K562 (cell line): ENCODE measurements around the gene NDOR1. TPM values are rescaled to one million over a fixed set of nuclear protein-coding genes. Genes with fewer than 3 reads are reported as not detected.

Source experiments
- ADNP ChIP-seq: fragments of 200-800 bp; sonication (Bioruptor generic); IDR thresholded peaks from 2 replicates; pipeline ENCODE4 v1.6.1; 2016; ENCODE audit warnings: missing genetic modification characterization, missing compliant biosample characterization
- ARID1B ChIP-seq: fragments of 450-650 bp; IDR thresholded peaks from 2 replicates; pipeline ENCODE4 v1.6.1; 2016; ENCODE audit warnings: antibody characterized with exemption, mild to moderate bottlenecking, inconsistent platforms
- BACH1 ChIP-seq: fragments of 200-800 bp; sonication (Bioruptor generic); IDR thresholded peaks from 2 replicates; pipeline ENCODE4 v1.6.1; 2016; ENCODE audit warnings: missing genetic modification characterization, missing compliant biosample characterization
- CC2D1A ChIP-seq: fragments of 450-650 bp; IDR thresholded peaks from 2 replicates; pipeline ENCODE4 v1.6.1; 2017; ENCODE audit warnings: mild to moderate bottlenecking
- DDX20 ChIP-seq: fragments of 450-650 bp; IDR thresholded peaks from 2 replicates; pipeline ENCODE4 v1.6.1; 2016; ENCODE audit warnings: missing genetic modification characterization, low read depth, mild to moderate bottlenecking, missing compliant biosample characterization, moderate library complexity
- DMBX1 ChIP-seq: fragments of 250-450 bp; sonication (Bioruptor Pico); IDR thresholded peaks from 2 replicates; pipeline ENCODE4 v1.8.0; 2022; ENCODE audit warnings: inconsistent platforms, mild to moderate bottlenecking, moderate library complexity, borderline replicate concordance
- E2F3 ChIP-seq: fragments of 250-450 bp; sonication (Bioruptor Pico); IDR thresholded peaks from 2 replicates; pipeline ENCODE4 v1.4.0; 2020; ENCODE audit warnings: mild to moderate bottlenecking
- FOSL1 ChIP-seq: fragments of 200-800 bp; sonication (Bioruptor generic); conservative IDR thresholded peaks from 2 replicates; pipeline ENCODE4 v1.6.1; 2016; ENCODE audit warnings: missing genetic modification characterization, missing compliant biosample characterization
- GABPB1 ChIP-seq: sonication (generic); formaldehyde crosslinking; IDR thresholded peaks from 2 replicates; pipeline ENCODE4 v1.8.0; 2022; ENCODE audit warnings: mild to moderate bottlenecking, missing genetic modification reagents
- ILF3 ChIP-seq: fragments of 450-650 bp; IDR thresholded peaks from 2 replicates; pipeline ENCODE4 v1.6.1; 2018; ENCODE audit warnings: antibody characterized with exemption, mild to moderate bottlenecking, moderate library complexity, borderline replicate concordance
- NBN ChIP-seq: fragments of 450-650 bp; IDR thresholded peaks from 2 replicates; pipeline ENCODE4 v1.6.1; 2016; ENCODE audit warnings: low read depth, mild to moderate bottlenecking
- NFATC3 ChIP-seq: fragments of 450-650 bp; IDR thresholded peaks from 2 replicates; pipeline ENCODE4 v1.6.1; 2017; ENCODE audit warnings: mild to moderate bottlenecking
- NFYB ChIP-seq: IDR thresholded peaks from 2 replicates; pipeline ENCODE4 v1.6.1; 2011; ENCODE audit warnings: mild to moderate bottlenecking, moderate library complexity; ENCODE audit not compliant: insufficient read length; ENCODE audit errors: extremely low read depth
- NR4A1 ChIP-seq, 2 experiments: fragments of 250-450 bp in 1 of 2; fragments of 450-650 bp in 1 of 2; sonication (Bioruptor Pico) in 1 of 2; IDR thresholded peaks; 2 replicates each; pipeline versions ENCODE4 v1.4.0 to v1.6.1; 2016 to 2020; ENCODE audit warnings: mild to moderate bottlenecking in 2 of 2, missing compliant biosample characterization in 1 of 2, missing genetic modification characterization in 1 of 2, moderate library complexity in 1 of 2
- OTX1 ChIP-seq: fragments of 450-650 bp; formaldehyde crosslinking; IDR thresholded peaks from 2 replicates; pipeline ENCODE4 v1.4.0; 2022; ENCODE audit warnings: mild to moderate bottlenecking
- PHF21A ChIP-seq: fragments of 450-650 bp; IDR thresholded peaks from 2 replicates; pipeline ENCODE4 v1.6.1; 2017; ENCODE audit warnings: low read depth, borderline replicate concordance
- PKNOX1 ChIP-seq: fragments of 450-650 bp; IDR thresholded peaks from 2 replicates; pipeline ENCODE4 v1.6.1; 2016
- PYGO2 ChIP-seq: fragments of 450-650 bp; IDR thresholded peaks from 2 replicates; pipeline ENCODE4 v1.6.1; 2016; ENCODE audit warnings: mild to moderate bottlenecking, missing genetic modification characterization, moderate library complexity, missing compliant biosample characterization
- RCOR1 ChIP-seq, 2 experiments: IDR thresholded peaks; 2 replicates each; pipeline ENCODE4 v1.6.1; 2012; ENCODE audit warnings: low read depth in 2 of 2, low read length in 2 of 2, borderline replicate concordance in 1 of 2, improper control_type of control experiment in 1 of 2
- RHOXF2B ChIP-seq: fragments of 250-450 bp; sonication (Bioruptor Pico); conservative IDR thresholded peaks from 2 replicates; pipeline ENCODE4 v1.5.1; 2021
- SAFB ChIP-seq: fragments of 200-400 bp; formaldehyde crosslinking; IDR thresholded peaks from 2 replicates; pipeline ENCODE4 v1.6.1; 2017; ENCODE audit warnings: low read depth, low read length, borderline replicate concordance
- SRSF9 ChIP-seq: fragments of 200-400 bp; formaldehyde crosslinking; IDR thresholded peaks from 2 replicates; pipeline ENCODE4 v1.6.1; 2017; ENCODE audit warnings: low read depth, low read length, borderline replicate concordance
- STAG1 ChIP-seq: sonication (generic); formaldehyde crosslinking; IDR thresholded peaks from 2 replicates; pipeline ENCODE4 v1.5.0; 2020; ENCODE audit warnings: missing genetic modification reagents, borderline replicate concordance
- ZBED1 ChIP-seq: IDR thresholded peaks from 2 replicates; pipeline ENCODE4 v1.6.1; 2014
- ZC3H8 ChIP-seq: fragments of 450-650 bp; IDR thresholded peaks from 2 replicates; pipeline ENCODE4 v1.6.1; 2017
- ZNF197 ChIP-seq: fragments of 200-800 bp; sonication (Bioruptor generic); IDR thresholded peaks from 2 replicates; pipeline ENCODE4 v1.6.1; 2016; ENCODE audit warnings: low read depth, missing genetic modification characterization, missing compliant biosample characterization
- ZNF239 ChIP-seq: fragments of 250-450 bp; sonication (Bioruptor Pico); IDR thresholded peaks from 2 replicates; pipeline ENCODE4 v1.4.0; 2020; ENCODE audit warnings: mild to moderate bottlenecking
- ZNF253 ChIP-seq: fragments of 250-450 bp; sonication (Bioruptor Pico); conservative IDR thresholded peaks from 2 replicates; pipeline ENCODE4 v1.6.1; 2021; ENCODE audit warnings: mild to moderate bottlenecking
- ZNF551 ChIP-seq: fragments of 250-450 bp; sonication (Bioruptor Pico); IDR thresholded peaks from 2 replicates; pipeline ENCODE4 v1.5.0; 2021; ENCODE audit warnings: mild to moderate bottlenecking, moderate library complexity
- polyA plus RNA-seq, 8 experiments: library from polyadenylated mRNA; depleted of rRNA in 4 of 8; stranded (reverse) in 5 of 8; unstranded in 3 of 8; fragments of >200 nt; fragmentation: Nextera tagmentation in 2 of 8; fragmentation: Illumina TruSeq in 1 of 8; extraction: Ambion mirVana in 2 of 8; extraction: Trizol in 1 of 8; gene quantifications; 2 replicates each; pipeline versions ENCODE4 v1.2.1 to v1.2.3, GENCODE V29; 2011 to 2014; ENCODE audit warnings: inconsistent platforms in 1 of 8, missing spikeins in 1 of 8
- total RNA-seq, 7 experiments: library from RNA; depleted of rRNA in 6 of 7; stranded (reverse); fragments of >200 nt in 6 of 7; fragmentation: Illumina TruSeq in 2 of 7; extraction: Trizol in 2 of 7; gene quantifications; 2 replicates each; pipeline versions ENCODE4 v1.2.1 to v1.2.3, GENCODE V29; 2011 to 2021; ENCODE audit warnings: low replicate concordance in 1 of 7
- TF ChIP-seq, protein P1 (sequence below): sonication (generic); formaldehyde crosslinking; IDR thresholded peaks from 2 replicates; pipeline ENCODE4 v1.8.0; 2022; ENCODE audit warnings: missing genetic modification reagents, mild to moderate bottlenecking, borderline replicate concordance

Gene NDOR1
- total and polyA plus RNA-seq, 9 of the 15 experiments (the other 6 are each of a cell fraction or from before 2014, with no cell fraction given): 0.06 to 36.9 (median 6.9) TPM

DNA sequence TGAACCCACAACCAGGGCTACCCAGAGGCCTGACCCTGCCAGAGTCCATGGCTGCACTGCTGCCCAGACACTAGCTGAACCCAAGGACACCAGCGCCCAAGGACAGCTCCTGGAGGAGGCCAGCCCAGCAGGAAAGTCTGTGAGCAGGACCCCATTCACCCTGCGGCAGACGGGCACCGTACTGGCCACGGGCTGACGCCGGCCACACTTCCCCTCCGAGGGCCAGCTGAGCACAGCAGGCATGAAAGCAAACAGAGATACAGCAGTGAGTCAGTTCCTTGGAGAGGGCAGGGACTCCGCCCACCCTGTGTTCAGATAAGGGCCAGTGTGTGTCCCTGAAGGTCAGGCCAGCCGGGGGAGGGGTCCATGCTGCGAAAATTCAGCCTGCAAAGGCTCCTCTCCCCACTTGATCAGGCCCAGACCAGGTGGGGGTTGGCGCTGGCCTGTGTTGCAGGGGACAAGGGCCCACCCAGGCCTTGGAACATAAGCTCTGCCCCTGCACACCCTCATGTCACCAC is 13.3 kb downstream of the NDOR1 start (continued):
- TF ChIP-seq ZNF551 (CRISPR knock-in tag) (no peak), NR4A1 (CRISPR knock-in tag; IDR thresholded peaks at IDR 0.05) (peak; percentile 96; the same call in 1 of the 2 replicates), NR4A1 (tag; IDR thresholded peaks at IDR 0.05) (peak; percentile 80), ZBED1 (no peak), OTX1 (CRISPR knock-in tag) (0 out of 2 replicates have a peak, but pooled peaks have one; percentile 57), DDX20 (tag) (no peak), BACH1 (tag) (no peak), RHOXF2B (CRISPR knock-in tag) (no peak), SRSF9 (no peak), DMBX1 (CRISPR knock-in tag) (peak; percentile 85), SAFB (no peak), ZNF253 (CRISPR knock-in tag) (no peak), PHF21A (no peak), ZNF239 (CRISPR knock-in tag) (peak; percentile 20; the same call in 1 of the 2 replicates), ZC3H8 (no peak), PYGO2 (tag) (0 out of 2 replicates have a peak, but pooled peaks have one; percentile 26), RCOR1 (IDR thresholded peaks at IDR 0.05; ENCODE audit: borderline replicate concordance in 1 of 2, low read depth in 2 of 2, low read length in 2 of 2) (peak in 1 of 2 experiments; percentile 59; a peak in 2 of 4 replicates), ILF3 (no peak), ADNP (no peak), NBN (no peak), ZNF197 (CRISPR knock-in tag) (no peak), STAG1 (no peak), NFATC3 (no peak), CC2D1A (no peak), PKNOX1 (no peak), ARID1B (peak; percentile 91), FOSL1 (peak; percentile 91), GABPB1 (no peak; the same call in 1 of the 2 replicates), NFYB (no peak), E2F3 (CRISPR knock-in tag) (peak; percentile 73; the same call in 1 of the 2 replicates)
- TF ChIP-seq, protein P1, sequence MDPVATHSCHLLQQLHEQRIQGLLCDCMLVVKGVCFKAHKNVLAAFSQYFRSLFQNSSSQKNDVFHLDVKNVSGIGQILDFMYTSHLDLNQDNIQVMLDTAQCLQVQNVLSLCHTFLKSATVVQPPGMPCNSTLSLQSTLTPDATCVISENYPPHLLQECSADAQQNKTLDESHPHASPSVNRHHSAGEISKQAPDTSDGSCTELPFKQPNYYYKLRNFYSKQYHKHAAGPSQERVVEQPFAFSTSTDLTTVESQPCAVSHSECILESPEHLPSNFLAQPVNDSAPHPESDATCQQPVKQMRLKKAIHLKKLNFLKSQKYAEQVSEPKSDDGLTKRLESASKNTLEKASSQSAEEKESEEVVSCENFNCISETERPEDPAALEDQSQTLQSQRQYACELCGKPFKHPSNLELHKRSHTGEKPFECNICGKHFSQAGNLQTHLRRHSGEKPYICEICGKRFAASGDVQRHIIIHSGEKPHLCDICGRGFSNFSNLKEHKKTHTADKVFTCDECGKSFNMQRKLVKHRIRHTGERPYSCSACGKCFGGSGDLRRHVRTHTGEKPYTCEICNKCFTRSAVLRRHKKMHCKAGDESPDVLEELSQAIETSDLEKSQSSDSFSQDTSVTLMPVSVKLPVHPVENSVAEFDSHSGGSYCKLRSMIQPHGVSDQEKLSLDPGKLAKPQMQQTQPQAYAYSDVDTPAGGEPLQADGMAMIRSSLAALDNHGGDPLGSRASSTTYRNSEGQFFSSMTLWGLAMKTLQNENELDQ (CRISPR knock-in tag): no peak
